HepG2 (cell line): ENCODE results near the gene EFCAB13.

Source experiments
- DPF2 ChIP-seq: sonication (generic); formaldehyde crosslinking; IDR thresholded peaks from 2 replicates; pipeline ENCODE4 v1.4.0; 2020; ENCODE audit warnings: mild to moderate bottlenecking, low read depth, missing genetic modification reagents, borderline replicate concordance
- EHMT2 ChIP-seq: fragments of 200-600 bp; sonication (generic); IDR thresholded peaks from 2 replicates; pipeline ENCODE4 v1.7.0; 2017; ENCODE audit warnings: antibody characterized with exemption, low read depth, low read length, borderline replicate concordance
- JUND ChIP-seq: sonication (generic); formaldehyde crosslinking; IDR thresholded peaks from 2 replicates; pipeline ENCODE4 v1.8.0; 2022; ENCODE audit warnings: mild to moderate bottlenecking, missing genetic modification reagents
- POLR2A ChIP-seq, 2 experiments: IDR thresholded peaks; 2 replicates each; pipeline ENCODE4 v1.6.1; 2011; ENCODE audit warnings: low read depth in 2 of 2, low read length in 2 of 2, mild to moderate bottlenecking in 1 of 2, moderate library complexity in 1 of 2; ENCODE audit not compliant: insufficient read depth in 1 of 2
- POLR2AphosphoS5 ChIP-seq: IDR thresholded peaks from 2 replicates; pipeline ENCODE4 v1.6.1; 2012; ENCODE audit warnings: low read depth, low read length
- RAD21 ChIP-seq: fragments of 450-650 bp; formaldehyde crosslinking; IDR thresholded peaks from 2 replicates; pipeline ENCODE4 v1.5.0; 2020; ENCODE audit warnings: mild to moderate bottlenecking
- SP140L ChIP-seq: sonication (generic); formaldehyde crosslinking; IDR thresholded peaks from 2 replicates; pipeline ENCODE4 v1.4.0; 2020; ENCODE audit warnings: missing genetic modification reagents, borderline replicate concordance
- TF ChIP-seq, protein P1 (sequence below): sonication (generic); formaldehyde crosslinking; IDR thresholded peaks from 2 replicates; pipeline ENCODE4 v1.5.0; 2020; ENCODE audit warnings: mild to moderate bottlenecking, missing genetic modification reagents, borderline replicate concordance

DNA sequence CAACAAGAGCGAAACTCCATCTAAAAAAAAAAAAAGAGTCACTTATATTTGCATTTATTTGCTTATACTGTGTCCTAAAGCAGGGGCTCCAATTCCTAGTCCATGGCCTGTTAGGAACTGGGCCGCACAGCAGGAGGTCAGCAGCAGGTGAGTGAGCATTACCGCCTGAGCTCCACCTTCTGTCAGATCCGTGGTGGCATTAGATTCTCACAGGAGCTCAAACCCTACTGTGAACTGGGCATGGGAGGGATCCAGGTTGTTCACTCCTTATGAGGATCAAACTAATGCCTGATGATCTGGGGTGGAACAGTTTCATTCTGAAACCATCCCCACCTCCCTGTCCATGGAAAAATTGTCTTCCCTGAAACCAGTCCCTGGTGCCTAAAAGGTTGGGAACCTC lies 45.2 kb upstream of the EFCAB13 start:
- TF ChIP-seq POLR2AphosphoS5 (no peak), EHMT2 (no peak), POLR2A (IDR thresholded peaks at IDR 0.05; ENCODE audit: insufficient read depth in 1 of 2, low read depth in 2 of 2, low read length in 2 of 2) (no peak), SP140L (CRISPR knock-in tag) (no peak), RAD21 (CRISPR knock-in tag) (no peak), DPF2 (no peak), JUND (CRISPR knock-in tag) (no peak)
- TF ChIP-seq, protein P1, sequence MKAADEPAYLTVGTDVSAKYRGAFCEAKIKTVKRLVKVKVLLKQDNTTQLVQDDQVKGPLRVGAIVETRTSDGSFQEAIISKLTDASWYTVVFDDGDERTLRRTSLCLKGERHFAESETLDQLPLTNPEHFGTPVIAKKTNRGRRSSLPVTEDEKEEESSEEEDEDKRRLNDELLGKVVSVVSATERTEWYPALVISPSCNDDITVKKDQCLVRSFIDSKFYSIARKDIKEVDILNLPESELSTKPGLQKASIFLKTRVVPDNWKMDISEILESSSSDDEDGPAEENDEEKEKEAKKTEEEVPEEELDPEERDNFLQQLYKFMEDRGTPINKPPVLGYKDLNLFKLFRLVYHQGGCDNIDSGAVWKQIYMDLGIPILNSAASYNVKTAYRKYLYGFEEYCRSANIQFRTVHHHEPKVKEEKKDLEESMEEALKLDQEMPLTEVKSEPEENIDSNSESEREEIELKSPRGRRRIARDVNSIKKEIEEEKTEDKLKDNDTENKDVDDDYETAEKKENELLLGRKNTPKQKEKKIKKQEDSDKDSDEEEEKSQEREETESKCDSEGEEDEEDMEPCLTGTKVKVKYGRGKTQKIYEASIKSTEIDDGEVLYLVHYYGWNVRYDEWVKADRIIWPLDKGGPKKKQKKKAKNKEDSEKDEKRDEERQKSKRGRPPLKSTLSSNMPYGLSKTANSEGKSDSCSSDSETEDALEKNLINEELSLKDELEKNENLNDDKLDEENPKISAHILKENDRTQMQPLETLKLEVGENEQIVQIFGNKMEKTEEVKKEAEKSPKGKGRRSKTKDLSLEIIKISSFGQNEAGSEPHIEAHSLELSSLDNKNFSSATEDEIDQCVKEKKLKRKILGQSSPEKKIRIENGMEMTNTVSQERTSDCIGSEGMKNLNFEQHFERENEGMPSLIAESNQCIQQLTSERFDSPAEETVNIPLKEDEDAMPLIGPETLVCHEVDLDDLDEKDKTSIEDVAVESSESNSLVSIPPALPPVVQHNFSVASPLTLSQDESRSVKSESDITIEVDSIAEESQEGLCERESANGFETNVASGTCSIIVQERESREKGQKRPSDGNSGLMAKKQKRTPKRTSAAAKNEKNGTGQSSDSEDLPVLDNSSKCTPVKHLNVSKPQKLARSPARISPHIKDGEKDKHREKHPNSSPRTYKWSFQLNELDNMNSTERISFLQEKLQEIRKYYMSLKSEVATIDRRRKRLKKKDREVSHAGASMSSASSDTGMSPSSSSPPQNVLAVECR, result no peak
